C4-2B (cell line): ENCODE measurements around the gene B3GNT5.

ENCODE experiments used
- CTCF ChIP-seq: fragments of 450-650 bp; conservative IDR thresholded peaks from 2 replicates; pipeline ENCODE4 v1.5.1; 2017; ENCODE audit warnings: mild to moderate bottlenecking
- ZFX ChIP-seq: fragments of 450-650 bp; IDR thresholded peaks from 2 replicates; pipeline ENCODE4 v1.6.1; 2017

- TF ChIP-seq CTCF (no peak), ZFX (no peak)
Observed at GRCh38 chr3:183266454-183266853, 13.4 kb downstream of the B3GNT5 start.
